AG04450 (cell line): ENCODE results near the gene OTUD1. TPM values are rescaled to one million over a fixed set of nuclear protein-coding genes. Genes with fewer than 3 reads are reported as not detected.

Experiments
- CTCF ChIA-PET: fragments of 300-600, 350-600 bp; formaldehyde crosslinking; extraction: SDS; loops from one replicate; lab custom pipeline; 2022; ENCODE audit warnings: antibody characterized with exemption, inconsistent platforms; lab: Charles Lee
- POLR2A ChIA-PET: fragments of 350-600 bp; formaldehyde crosslinking; extraction: SDS; loops from one replicate; lab custom pipeline; 2021; ENCODE audit warnings: antibody characterized with exemption, inconsistent platforms; lab: Yijun Ruan, JAX
- DNase-seq: peaks from one replicate; pipeline ENCODE4 v3.0.0-alpha.2; 2011; ENCODE audit warnings: low read depth, low spot score
- H3K27ac ChIP-seq: one replicate; pipeline ENCODE4 v1.5.1; 2012; ENCODE audit warnings: low read depth, low read length, control low read depth
- H3K27me3 ChIP-seq: one replicate; pipeline ENCODE4 v1.6.0; 2012; ENCODE audit warnings: low read length; ENCODE audit not compliant: control insufficient read depth, insufficient read depth
- H3K4me3 ChIP-seq: 2 replicates; pipeline ENCODE4 v1.5.1; 2011; ENCODE audit warnings: mild to moderate bottlenecking, low read depth, low read length, control low read depth
- H3K9me3 ChIP-seq: 2 replicates; pipeline ENCODE4 v1.5.1; 2012; ENCODE audit warnings: low read length; ENCODE audit not compliant: control insufficient read depth, insufficient read depth
- polyA plus RNA-seq: library from polyadenylated mRNA; depleted of rRNA; stranded (reverse); fragments of >200 nt; gene quantifications from 2 replicates; pipeline ENCODE4 v1.2.3, GENCODE V29; 2011
- TF ChIP-seq, protein P1 (sequence below): IDR thresholded peaks from 2 replicates; pipeline ENCODE4 v1.5.1; 2011; ENCODE audit warnings: low read depth, low read length, control low read depth, inconsistent platforms

OTUD1 gene
- polyA plus RNA-seq, 1 experiment = 1.5 TPM

- peak overlapping the region; percentile 47 for H3K27ac ChIP-seq
- ChIA-PET POLR2A (no interaction called here), CTCF (interaction anchor here (1.5 kb wide), 1 partner anchor 125 kb away, joined by 7 read pairs; no protein-coding TSS in a partner anchor)
- peak overlapping the region; percentile 71 for H3K4me3 ChIP-seq
- TF ChIP-seq, protein P1, sequence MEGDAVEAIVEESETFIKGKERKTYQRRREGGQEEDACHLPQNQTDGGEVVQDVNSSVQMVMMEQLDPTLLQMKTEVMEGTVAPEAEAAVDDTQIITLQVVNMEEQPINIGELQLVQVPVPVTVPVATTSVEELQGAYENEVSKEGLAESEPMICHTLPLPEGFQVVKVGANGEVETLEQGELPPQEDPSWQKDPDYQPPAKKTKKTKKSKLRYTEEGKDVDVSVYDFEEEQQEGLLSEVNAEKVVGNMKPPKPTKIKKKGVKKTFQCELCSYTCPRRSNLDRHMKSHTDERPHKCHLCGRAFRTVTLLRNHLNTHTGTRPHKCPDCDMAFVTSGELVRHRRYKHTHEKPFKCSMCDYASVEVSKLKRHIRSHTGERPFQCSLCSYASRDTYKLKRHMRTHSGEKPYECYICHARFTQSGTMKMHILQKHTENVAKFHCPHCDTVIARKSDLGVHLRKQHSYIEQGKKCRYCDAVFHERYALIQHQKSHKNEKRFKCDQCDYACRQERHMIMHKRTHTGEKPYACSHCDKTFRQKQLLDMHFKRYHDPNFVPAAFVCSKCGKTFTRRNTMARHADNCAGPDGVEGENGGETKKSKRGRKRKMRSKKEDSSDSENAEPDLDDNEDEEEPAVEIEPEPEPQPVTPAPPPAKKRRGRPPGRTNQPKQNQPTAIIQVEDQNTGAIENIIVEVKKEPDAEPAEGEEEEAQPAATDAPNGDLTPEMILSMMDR = no peak
- H3K9me3 ChIP-seq = no peaks in the 10 kb centered on the region
- H3K27me3 ChIP-seq = no peaks in the 10 kb centered on the region
- DNase-seq = no peak
Measured at GRCh38 chr10:23439961-23440889, 1.4 kb downstream of the OTUD1 start.

GRCh38 chr10:23441251-23441650, 2.4 kb downstream of the OTUD1 start:
- POLR2A ChIA-PET = no interaction called here
- H3K27me3 ChIP-seq = no peaks in the 10 kb centered on the region
- CTCF ChIA-PET = interaction anchor here (0.7 to 1.5 kb wide), 2 partner anchors 126 to 141 kb away, joined by 3 to 7 read pairs; no protein-coding TSS in a partner anchor
- TF ChIP-seq, protein P1 = no peak
- no peak overlapping the region for H3K27ac ChIP-seq
- DNase-seq = no peak
- peak overlapping the region; percentile 11; the same call in 1 of the 2 replicates for H3K4me3 ChIP-seq
- no peaks in the 10 kb centered on the region for H3K9me3 ChIP-seq

DNA sequence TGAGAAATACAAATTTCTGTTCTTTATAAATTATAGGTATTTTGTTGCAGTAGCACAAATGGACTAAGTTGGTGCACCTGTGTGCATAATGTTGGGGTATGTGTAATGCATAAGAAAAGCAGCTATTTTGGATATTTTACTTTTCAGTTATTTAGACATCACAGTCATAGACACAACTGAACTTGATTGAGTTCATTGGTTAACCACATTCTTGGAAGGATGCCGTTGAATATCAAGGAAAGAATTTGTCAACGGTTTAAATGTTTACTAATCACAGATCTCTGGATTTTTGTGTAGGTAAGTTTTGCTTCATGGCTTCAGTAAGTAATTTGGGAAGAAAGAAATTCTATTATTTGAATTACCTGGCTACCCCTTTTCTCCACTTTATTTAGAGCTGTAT, 4.1 kb downstream of the OTUD1 start:
- Histone ChIP-seq H3K27ac (no peak overlapping the region), H3K9me3 (no peaks in the 10 kb centered on the region), H3K27me3 (no peaks in the 10 kb centered on the region), H3K4me3 (no peak overlapping the region)
- TF ChIP-seq, protein P1 = no peak
- CTCF ChIA-PET = interaction anchor here (1.9 kb wide), 1 partner anchor 128 kb away, joined by 8 read pairs; no protein-coding TSS in a partner anchor
- DNase-seq = no peak
- POLR2A ChIA-PET = no interaction called here

GRCh38 chr10:23445591-23445990, 6.7 kb downstream of the OTUD1 start:
- ChIA-PET POLR2A (no interaction called here), CTCF (interaction anchor here (0.6 to 1.1 kb wide), 2 partner anchors 130 to 153 kb away, joined by 4 to 5 read pairs; no protein-coding TSS in a partner anchor)
- TF ChIP-seq, protein P1 = no peak
- H3K4me3 ChIP-seq = no peak overlapping the region
- no peak for DNase-seq
- H3K9me3 ChIP-seq = no peaks in the 10 kb centered on the region
- no peak overlapping the region for H3K27ac ChIP-seq
- no peaks in the 10 kb centered on the region for H3K27me3 ChIP-seq

GRCh38 chr10:23448323-23448722, 9.4 kb downstream of the OTUD1 start:
- Histone ChIP-seq H3K4me3 (no peak overlapping the region), H3K9me3 (no peaks in the 10 kb centered on the region), H3K27ac (no peak overlapping the region), H3K27me3 (no peaks in the 10 kb centered on the region)
- TF ChIP-seq, protein P1 = no peak
- ChIA-PET POLR2A (no interaction called here), CTCF (no interaction called here)
- DNase-seq = no peak
